Fibroblast of the conjunctiva (primary cell): ENCODE data around the gene CHMP5.
"Not testable (repeated sequence)": the region's sequence is repeated elsewhere in the genome, so short reads cannot be mapped to it uniquely, and the experiment has no call there.

ENCODE experiments used
- DNase-seq: peaks from one replicate; pipeline ENCODE4 v3.0.0-alpha.2; 2010; ENCODE audit warnings: low read depth

CHMP5 gene

DNA sequence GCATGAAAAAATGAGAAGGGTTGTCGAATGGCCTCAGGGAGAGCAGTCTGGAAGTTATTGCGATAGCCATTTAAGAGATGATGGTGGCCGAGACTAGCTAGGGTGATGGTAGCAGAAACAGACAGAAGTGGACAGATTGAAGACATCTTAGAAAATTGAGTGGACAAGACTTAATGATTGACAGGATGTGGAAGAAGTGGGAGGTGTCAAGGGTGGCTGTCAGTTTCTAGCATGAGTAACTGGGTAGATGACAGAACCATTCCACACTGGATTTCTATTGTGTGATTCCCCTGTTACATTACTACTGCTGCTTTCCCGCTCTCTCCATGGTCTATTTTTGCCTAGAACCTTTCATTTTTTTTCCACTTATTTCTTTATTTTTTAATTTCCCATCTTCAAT lies 12.6 kb downstream of the CHMP5 start:
- no peak for DNase-seq

DNA sequence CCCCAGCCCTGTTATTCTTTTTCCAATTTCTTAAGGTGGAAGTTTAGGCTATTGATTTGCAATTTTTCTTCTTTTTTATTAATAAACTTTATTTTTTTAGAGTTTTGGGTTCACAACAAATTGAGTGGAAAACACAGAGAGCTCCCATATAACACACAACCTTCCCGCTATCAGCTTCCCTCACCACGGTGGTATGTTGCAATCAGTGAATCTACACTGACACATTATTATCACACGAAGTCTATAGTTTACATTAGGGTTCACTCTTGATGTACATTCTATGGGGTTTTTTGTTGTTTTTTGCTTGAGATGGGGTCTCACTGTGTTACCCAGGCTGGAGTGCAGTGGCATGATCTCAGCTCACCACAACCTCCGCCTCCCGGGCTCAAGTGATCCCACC lies 20.7 kb downstream of the CHMP5 start:
- DNase-seq, result no peak

DNA sequence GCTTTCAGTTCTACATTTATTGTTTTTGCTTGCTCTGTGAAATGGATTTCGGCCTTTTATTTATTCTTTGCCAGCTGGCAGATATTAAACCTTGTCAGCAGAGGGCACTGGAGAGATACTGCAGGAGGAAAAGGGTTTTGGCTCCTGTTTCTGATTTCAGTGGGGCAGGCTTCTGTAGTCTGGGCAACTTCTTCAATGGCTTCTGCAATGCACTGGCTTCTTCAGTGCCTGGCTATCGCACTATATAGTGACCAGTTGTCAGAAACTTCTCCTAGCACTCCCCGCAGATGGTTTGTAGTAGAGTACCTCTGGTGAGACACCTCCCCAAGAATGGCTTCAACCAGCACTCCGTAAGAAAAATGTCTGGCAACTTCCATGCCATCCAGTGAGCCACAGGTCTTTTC lies 22.2 kb downstream of the CHMP5 start:
- peak; percentile 73 for DNase-seq

DNA sequence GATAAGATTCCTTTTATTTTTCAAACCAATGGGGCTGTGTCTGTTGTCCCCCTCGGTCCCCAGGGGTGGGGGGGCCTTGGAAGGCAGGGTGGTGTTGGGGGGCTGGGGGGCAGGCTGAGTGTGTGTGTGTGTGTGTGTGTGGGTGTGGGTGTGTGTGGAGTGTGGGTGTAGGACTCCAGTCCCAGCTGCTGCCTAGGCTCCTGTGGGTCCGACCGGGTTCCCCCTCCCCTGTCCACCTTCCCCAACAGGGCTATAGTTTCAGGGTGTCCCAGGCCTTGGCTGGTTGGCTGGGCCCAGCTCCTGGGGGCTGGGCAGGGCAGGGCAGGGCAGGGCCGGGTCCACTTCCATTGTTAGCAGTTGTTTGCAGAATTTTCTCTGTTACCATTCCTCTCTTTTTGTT lies 23.4 kb downstream of the CHMP5 start:
- DNase-seq, result no peak

DNA sequence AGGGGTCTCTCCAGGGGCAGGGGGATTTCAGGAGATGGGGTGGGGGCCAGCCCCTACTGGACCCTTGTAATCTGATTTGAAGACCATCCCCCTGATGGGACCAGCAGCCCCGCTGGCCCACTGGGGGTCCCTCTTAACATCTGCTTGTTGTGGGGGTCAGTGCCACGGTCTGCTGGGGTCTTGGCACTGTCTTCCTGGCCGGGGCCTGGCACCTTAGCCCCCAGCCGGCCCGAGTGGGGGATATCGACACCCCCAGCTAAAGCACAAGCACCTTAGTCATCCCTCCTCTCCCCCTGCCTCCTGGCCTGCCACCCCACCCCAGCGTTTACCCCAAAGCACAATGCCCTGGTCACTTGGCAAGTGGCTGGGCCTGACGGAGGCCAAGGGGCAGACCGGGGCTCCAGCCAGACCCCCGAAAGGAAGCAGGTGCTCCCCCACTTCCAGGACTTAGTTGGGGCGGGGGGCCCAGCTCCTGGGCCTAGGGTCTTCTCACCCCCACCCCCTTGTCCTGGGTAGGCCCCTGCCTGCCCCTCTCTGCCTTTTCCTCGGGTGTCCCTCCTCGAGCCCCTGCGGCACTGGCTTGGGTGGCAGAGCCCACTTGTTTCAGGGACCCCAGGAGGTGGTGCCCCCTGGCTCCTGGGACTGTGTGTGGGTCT lies 24.1 kb downstream of the CHMP5 start:
- no peak for DNase-seq

DNA sequence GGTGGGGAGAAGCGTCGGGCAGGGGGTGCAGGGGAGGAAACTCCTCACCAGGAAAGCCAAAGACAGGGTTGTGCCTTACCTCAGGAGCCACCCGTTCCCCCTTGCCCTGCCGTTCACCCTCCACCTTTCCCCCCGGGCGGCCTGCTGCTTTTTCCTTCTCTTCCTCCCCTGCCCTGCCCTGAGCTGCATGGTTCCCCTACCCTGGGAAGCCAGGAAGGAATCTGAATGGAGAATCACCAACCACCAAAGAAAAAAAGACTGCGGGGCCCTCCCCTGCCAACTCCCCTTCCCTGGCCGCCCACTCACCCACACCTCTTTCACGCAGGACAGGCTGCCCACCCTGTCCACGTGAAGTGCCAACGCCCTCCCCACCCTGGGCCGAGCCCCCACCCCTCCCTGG lies 24.6 kb downstream of the CHMP5 start:
- DNase-seq, result no peak

DNA sequence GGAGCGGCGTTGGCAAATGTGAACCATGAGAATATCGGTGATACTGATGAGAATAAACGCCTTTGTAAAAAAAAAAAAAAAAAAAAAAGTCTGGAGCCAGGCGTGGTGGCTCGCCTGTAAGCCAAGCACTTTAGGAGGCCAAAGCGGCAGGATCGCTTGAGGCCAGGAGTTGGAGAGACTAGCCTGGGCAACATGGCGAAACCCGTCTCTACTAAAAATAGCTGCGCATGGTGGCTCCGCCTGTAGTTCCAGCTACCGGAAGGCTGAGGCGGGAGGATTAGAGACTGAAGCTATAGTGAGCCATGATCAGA lies 25.0 kb downstream of the CHMP5 start:
- no peak for DNase-seq

DNA sequence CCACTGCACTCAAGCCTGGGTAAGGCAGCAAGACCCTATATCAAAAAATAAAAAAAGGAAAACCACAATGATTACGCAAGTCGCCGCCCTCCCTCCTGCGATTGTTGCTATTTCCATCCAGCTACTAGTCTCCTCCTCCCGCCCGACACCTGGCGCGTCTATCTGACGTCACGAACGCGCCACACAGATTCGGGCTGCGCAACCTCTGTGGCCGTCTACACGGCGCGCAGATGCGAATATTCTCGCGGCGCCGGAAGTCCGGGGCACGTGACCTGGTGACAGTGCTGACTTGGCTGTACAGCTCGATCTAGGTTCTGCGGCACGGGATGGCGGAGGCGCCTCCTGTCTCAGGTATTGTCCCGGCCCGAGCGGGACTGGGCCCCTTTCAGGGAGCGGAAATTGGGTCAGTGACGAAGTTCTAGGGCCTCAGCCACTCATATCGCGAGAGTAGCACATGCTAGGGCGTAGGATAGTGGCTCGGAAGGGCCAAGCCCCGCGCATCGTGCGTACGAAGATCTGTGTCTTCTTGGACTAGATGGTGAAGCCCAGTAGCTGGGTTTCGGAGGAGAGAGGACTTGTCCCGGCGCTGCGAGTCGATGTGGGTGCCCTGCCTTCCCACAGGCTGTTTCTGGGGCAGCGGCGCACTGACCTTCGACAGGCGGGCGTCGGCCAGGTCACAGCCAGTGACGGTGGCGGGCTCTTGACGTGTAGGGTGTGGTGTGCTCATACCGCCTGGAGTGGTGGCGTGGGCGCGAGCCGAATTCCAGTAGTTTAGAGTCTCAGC lies 25.6 kb downstream of the CHMP5 start, which contains the start of gene NFX1:
TSS of gene NFX1 (plus strand) at position 270 of the 784 bp plus-strand sequence. CDS start at position 327, 57 bp downstream.
- DNase-seq, result peak; percentile 97

DNA sequence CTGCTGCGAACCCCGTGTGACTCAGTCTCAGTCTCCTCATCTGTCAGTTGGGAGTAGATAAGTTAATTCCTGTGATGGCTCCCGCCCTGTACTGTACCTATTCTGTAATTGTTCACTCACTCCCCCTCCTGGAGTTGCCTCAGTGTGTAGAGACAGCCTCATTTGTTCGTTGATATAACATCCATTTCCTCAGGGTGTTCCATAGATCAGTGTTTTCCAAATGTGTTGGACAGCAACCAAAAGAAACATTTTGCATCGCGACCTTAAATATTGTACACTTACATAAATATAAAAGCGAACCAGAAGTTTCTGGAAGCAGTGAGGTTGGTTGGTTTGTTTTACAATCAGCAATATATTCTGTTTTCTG lies 26.2 kb downstream of the CHMP5 start:
- DNase-seq, result no peak

DNA sequence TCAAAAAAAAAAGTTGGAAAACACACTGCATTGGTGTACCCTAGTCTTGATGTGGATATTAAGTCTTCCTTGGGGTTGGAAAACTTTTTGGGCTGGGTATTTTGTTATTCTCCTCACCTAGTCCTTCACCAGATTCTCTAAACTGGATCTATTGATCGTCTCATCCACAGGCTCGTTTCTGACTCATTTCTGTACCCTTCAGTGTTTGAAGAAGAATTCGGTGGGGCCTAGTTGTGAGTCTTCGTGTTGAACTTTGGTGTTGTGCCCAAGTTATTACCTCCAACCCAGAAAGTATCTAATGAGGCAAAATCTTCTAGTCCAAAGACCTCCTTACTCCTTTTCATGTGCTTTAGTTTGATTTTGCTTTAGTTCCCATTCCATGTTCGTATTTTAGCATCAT lies 27.1 kb downstream of the CHMP5 start:
- DNase-seq, result no peak

DNA sequence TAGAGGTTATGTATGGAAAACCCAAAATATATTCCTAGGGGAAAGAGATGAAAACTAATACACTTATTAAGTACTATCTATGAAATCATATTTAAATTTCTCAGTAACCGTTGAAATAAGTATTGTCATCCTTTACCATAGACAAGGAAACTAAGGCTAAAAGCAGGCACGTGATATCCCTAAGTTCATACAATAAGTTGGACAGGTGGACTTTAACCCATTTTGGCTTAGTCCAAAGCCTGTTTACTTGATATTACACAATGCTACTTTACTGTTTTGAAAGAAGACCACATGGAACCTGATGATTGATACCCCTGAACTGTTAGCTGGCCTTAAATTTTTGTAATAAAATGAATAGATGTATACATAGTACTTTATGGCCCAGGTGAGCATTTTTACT lies 28.9 kb downstream of the CHMP5 start:
- no peak for DNase-seq

DNA sequence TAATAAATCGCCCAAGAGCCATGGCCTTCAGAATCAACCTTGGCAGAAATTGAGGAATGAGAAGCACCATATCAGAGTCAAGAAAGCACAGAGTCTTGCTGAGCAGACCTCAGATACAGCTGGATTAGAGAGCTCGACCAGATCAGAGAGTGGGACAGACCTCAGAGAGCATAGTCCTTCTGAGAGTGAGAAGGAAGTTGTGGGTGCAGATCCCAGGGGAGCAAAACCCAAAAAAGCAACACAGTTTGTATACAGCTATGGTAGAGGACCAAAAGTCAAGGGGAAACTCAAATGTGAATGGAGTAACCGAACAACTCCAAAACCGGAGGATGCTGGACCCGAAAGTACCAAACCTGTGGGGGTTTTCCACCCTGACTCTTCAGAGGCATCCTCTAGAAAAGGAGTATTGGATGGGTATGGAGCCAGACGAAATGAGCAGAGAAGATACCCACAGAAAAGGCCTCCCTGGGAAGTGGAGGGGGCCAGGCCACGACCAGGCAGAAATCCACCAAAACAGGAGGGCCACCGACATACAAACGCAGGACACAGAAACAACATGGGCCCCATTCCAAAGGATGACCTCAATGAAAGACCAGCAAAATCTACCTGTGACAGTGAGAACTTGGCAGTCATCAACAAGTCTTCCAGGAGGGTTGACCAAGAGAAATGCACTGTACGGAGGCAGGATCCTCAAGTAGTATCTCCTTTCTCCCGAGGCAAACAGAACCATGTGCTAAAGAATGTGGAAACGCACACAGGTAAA lies 30.0 kb downstream of the CHMP5 start:
- DNase-seq, result no peak

DNA sequence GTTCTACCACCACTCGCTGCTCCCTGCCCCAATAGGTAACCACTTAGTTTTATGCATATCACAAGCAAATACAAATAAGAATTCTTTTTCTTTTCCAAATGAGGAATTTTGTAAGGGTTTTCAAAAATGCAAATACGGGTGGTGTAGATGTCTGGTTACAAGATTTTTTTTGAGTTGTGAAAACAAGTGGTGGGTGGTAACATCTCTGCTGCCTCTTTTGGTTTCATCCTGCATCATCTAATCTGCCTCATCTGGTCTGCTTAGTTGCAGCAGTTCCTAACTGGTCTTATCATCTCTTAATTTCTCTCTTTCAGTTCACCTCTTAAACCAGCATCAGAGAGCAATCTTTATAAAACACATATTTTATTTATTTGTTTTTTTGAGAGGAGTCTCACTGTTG lies 30.7 kb downstream of the CHMP5 start:
- no peak for DNase-seq

DNA sequence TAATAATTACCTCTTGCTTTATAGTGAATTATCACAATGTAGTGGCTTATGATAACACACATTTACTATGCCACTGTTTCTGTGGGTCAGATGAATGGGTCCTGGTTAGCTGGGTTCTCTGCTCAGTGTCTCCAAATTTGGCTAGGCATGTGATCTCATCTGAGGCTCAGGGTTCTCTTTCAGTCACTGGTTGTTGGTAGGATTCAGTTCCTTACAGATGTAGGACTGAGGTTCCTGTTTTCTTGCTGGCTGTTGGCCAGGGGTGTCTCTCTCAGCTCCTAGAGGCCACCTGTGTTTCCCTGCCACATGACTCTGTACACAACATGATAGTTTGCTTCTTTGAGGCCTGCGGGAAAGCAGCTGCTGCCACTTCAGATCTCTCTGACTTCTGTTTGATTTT lies 32.6 kb downstream of the CHMP5 start:
- DNase-seq, result no peak

DNA sequence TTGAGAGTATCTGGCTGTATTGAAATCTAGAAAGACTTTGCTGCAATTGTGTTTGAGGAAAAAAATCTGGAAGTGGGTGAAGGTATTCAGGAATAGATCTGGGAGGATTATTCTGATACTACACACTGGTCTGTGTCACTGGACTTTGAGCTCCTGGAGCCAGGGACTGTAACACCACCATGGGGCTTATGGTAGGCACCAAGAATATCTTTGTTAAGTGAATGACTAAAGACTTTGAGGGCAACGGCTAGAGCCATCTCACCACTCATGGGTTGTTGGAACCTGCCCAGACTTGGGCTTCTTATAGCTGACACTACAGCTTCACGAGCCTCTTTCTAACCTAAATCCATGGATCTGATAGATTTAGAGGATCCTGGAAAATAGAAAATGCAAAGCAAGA lies 35.7 kb downstream of the CHMP5 start:
- no peak for DNase-seq

DNA sequence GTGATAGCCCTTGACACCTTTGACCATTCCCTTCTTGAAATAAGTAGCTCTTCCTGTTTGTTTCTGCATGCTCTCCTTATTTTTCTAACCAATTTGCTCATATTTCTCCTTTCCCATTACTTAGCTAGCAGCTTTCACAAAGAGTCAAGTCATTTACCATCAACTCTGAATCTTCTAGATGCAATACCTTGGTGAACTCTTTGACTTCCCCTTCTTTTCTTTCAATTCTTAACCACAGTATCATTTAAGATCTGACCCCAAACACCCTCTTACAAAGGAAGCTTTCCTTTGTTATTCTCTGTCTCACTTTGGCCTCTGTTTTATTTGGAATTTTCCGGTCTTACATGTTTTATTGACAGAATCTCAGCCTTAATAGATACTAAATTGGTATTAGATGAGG lies 39.5 kb downstream of the CHMP5 start:
- no peak for DNase-seq

DNA sequence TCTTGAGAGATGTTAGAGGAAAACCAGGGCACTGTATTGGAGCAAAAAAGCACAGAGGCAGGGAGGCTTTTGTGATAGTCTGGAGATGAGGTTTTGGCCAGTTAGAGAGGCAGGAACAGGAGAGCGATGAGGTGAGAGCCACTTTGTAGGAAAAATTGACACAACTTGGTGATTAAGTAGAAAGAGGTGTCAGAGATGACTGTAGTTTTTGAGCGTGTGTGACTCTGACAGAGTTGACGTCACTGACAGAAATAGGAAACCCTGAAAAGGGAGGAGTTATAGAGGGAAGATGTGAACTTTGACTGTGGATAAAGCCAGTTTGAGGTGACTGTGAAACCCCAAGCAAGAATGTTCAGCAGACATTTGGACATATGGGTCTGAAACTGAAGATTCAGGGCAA lies 41.2 kb downstream of the CHMP5 start:
- DNase-seq, result no peak

DNA sequence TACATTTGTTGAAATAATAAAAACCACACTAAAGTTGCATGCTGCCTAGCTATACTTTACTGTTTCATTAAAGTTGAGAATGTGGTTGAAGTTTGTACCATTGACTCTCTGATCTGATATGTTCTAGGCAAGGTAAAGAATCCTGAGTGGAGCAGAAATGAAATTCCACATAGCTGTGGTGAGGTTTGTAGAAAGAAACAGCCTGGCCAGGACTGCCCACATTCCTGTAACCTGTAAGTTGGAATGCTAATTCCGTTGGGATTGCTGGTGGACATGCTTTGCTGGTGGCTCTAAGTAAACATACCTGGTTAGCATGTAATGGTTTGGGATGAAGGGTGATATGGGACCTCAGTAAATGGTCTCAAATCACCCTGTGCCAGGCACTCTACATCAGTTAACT lies 42.2 kb downstream of the CHMP5 start:
- no peak for DNase-seq

DNA sequence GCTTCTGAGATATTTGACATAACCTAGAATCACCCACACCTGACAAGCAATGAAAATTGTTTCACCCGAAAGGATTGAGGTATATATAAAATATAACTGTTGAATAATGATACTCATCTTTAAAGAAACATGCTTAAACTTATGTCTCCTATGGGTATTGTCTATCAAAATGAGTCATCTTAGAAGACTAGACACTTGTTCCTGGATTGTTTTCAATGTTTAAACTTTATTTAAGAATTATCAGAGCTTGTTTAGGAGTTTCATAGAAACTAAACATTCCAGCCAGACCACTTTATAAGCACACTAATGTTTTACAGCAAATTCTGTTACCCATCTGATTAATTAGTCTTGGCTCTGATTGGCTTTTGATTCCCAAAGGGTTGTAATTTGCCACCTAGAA lies 45.1 kb downstream of the CHMP5 start:
- DNase-seq, result no peak

DNA sequence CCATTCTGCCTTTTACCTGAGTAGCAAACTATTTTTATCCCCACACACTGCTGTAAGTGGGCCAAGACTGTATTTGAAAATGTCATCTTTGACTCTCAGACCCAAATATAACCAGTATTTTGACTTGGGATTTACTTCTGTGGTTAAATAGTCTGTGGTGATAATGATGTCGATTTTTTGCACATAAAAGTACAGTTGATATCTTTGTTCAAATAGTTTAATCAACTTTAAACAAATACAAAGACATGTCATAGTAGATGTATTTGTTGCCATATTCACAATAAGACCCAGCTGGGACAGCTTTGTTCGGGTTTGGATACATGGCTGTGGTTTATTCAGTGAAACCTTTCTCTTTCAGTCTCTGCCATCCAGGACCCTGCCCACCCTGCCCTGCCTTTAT lies 45.9 kb downstream of the CHMP5 start:
- no peak for DNase-seq

DNA sequence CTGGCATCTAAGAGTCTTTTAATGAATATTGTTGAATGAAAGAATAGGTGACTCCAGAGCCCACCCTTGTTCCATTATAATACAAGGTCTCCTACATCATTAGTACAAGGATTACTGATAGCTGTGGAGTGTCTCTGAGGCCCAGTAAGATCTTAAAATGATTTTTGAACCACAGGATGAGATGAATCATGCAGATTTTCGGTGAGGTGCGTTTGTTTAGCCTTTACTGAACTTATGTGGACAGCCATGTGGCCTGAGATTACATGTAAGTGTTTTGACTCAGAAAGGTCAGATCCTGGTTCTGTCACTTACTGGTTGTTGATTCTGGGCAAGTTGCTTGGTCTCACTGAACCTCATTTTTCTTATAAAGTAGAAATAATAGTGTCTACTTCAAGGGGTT lies 47.1 kb downstream of the CHMP5 start:
- DNase-seq, result no peak

DNA sequence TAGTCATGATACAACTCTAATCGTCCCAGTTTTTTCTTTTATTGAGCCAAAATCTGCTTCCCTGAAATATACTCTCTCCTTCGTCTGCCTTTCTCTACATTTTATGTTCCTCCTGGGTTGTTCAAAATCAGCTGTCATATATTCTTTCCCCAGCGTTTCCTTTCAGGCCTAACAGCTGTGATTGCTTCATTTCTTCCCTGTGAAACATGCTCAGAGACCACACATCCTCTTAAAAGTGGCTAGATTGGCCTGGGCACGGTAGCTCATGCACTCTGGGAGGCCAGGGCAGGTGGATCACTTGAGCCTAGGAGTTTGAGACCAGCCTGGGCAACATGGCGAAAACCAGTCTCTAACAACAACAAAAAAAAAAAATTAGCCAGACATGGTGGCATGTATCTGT lies 50.5 kb downstream of the CHMP5 start:
- DNase-seq, result no peak

DNA sequence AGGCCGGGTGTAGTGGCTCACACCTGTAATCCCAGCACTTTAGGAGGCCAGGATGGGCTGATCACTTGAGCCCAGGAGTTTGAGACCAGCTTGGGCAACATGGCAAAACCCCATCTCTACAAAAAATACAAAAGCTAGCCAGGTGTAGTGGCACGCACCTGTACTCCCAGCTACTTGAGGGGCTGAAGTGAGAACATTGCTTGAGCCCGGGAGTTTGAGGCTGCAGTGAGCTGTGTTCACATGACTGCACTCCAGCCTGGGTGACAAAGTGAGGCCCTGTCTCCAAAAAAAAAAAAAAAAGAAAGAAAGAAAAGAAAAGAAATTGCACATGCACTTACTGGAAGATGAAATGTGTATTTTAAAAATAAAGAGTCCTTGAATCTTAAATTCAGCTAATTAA lies 52.3 kb downstream of the CHMP5 start:
- DNase-seq, result not testable (repeated sequence)
